ENCODE data around the gene PCSK1N.

Gene PCSK1N

DNA sequence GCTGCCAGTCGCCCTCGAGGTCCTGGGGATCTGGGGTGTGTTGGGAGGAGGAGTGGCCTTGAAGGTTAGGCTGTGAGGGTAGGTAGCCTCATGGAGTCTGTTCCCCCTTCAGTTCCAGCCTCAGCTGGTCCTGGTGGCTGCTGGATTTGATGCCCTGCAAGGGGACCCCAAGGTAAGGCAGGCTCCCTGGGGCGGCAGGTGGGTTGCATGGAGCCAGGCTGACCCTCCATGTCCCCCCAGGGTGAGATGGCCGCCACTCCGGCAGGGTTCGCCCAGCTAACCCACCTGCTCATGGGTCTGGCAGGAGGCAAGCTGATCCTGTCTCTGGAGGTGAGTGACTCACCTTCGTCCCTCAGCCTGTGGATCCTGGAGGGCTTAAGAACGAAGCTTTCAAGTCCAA, 20.7 kb downstream of the PCSK1N start:
- no peak for ATAC-seq
- TF ChIP-seq, protein P1, sequence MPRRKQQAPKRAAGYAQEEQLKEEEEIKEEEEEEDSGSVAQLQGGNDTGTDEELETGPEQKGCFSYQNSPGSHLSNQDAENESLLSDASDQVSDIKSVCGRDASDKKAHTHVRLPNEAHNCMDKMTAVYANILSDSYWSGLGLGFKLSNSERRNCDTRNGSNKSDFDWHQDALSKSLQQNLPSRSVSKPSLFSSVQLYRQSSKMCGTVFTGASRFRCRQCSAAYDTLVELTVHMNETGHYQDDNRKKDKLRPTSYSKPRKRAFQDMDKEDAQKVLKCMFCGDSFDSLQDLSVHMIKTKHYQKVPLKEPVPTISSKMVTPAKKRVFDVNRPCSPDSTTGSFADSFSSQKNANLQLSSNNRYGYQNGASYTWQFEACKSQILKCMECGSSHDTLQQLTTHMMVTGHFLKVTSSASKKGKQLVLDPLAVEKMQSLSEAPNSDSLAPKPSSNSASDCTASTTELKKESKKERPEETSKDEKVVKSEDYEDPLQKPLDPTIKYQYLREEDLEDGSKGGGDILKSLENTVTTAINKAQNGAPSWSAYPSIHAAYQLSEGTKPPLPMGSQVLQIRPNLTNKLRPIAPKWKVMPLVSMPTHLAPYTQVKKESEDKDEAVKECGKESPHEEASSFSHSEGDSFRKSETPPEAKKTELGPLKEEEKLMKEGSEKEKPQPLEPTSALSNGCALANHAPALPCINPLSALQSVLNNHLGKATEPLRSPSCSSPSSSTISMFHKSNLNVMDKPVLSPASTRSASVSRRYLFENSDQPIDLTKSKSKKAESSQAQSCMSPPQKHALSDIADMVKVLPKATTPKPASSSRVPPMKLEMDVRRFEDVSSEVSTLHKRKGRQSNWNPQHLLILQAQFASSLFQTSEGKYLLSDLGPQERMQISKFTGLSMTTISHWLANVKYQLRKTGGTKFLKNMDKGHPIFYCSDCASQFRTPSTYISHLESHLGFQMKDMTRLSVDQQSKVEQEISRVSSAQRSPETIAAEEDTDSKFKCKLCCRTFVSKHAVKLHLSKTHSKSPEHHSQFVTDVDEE (CRISPR knock-in tag; IDR thresholded peaks at IDR 0.05), result no peak
- no peak for TF ChIP-seq ZNF70 (CRISPR knock-in tag; IDR thresholded peaks at IDR 0.05)
- TF ChIP-seq CSDC2 (CRISPR knock-in tag; IDR thresholded peaks at IDR 0.05), result no peak
- no peak for TF ChIP-seq ZNF565 (CRISPR knock-in tag; conservative IDR thresholded peaks at IDR 0.05; ENCODE audit: low read depth)
- TF ChIP-seq BACH2 (CRISPR knock-in tag; IDR thresholded peaks at IDR 0.05; ENCODE audit: borderline replicate concordance), result no peak
- no peak for TF ChIP-seq GLIS3 (CRISPR knock-in tag; IDR thresholded peaks at IDR 0.05)
- TF ChIP-seq, protein P2, sequence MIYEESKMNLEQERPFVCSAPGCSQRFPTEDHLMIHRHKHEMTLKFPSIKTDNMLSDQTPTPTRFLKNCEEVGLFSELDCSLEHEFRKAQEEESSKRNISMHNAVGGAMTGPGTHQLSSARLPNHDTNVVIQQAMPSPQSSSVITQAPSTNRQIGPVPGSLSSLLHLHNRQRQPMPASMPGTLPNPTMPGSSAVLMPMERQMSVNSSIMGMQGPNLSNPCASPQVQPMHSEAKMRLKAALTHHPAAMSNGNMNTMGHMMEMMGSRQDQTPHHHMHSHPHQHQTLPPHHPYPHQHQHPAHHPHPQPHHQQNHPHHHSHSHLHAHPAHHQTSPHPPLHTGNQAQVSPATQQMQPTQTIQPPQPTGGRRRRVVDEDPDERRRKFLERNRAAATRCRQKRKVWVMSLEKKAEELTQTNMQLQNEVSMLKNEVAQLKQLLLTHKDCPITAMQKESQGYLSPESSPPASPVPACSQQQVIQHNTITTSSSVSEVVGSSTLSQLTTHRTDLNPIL (CRISPR knock-in tag; IDR thresholded peaks at IDR 0.05; ENCODE audit: low read depth), result no peak
- TF ChIP-seq, protein P3, sequence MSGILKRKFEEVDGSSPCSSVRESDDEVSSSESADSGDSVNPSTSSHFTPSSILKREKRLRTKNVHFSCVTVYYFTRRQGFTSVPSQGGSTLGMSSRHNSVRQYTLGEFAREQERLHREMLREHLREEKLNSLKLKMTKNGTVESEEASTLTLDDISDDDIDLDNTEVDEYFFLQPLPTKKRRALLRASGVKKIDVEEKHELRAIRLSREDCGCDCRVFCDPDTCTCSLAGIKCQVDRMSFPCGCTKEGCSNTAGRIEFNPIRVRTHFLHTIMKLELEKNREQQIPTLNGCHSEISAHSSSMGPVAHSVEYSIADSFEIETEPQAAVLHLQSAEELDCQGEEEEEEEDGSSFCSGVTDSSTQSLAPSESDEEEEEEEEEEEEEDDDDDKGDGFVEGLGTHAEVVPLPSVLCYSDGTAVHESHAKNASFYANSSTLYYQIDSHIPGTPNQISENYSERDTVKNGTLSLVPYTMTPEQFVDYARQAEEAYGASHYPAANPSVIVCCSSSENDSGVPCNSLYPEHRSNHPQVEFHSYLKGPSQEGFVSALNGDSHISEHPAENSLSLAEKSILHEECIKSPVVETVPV (CRISPR knock-in tag; IDR thresholded peaks at IDR 0.05), result no peak
- no peak for TF ChIP-seq ESRRG (CRISPR knock-in tag; IDR thresholded peaks at IDR 0.05)
- TF ChIP-seq ISL1 (CRISPR knock-in tag; IDR thresholded peaks at IDR 0.05), result no peak
- TF ChIP-seq, protein P4, sequence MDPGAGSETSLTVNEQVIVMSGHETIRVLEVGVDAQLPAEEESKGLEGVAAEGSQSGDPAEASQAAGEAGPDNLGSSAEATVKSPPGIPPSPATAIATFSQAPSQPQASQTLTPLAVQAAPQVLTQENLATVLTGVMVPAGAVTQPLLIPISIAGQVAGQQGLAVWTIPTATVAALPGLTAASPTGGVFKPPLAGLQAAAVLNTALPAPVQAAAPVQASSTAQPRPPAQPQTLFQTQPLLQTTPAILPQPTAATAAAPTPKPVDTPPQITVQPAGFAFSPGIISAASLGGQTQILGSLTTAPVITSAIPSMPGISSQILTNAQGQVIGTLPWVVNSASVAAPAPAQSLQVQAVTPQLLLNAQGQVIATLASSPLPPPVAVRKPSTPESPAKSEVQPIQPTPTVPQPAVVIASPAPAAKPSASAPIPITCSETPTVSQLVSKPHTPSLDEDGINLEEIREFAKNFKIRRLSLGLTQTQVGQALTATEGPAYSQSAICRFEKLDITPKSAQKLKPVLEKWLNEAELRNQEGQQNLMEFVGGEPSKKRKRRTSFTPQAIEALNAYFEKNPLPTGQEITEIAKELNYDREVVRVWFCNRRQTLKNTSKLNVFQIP (CRISPR knock-in tag; IDR thresholded peaks at IDR 0.05; ENCODE audit: borderline replicate concordance, low read depth), result no peak
- TF ChIP-seq, protein P5, sequence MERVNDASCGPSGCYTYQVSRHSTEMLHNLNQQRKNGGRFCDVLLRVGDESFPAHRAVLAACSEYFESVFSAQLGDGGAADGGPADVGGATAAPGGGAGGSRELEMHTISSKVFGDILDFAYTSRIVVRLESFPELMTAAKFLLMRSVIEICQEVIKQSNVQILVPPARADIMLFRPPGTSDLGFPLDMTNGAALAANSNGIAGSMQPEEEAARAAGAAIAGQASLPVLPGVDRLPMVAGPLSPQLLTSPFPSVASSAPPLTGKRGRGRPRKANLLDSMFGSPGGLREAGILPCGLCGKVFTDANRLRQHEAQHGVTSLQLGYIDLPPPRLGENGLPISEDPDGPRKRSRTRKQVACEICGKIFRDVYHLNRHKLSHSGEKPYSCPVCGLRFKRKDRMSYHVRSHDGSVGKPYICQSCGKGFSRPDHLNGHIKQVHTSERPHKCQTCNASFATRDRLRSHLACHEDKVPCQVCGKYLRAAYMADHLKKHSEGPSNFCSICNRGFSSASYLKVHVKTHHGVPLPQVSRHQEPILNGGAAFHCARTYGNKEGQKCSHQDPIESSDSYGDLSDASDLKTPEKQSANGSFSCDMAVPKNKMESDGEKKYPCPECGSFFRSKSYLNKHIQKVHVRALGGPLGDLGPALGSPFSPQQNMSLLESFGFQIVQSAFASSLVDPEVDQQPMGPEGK (CRISPR knock-in tag; IDR thresholded peaks at IDR 0.05; ENCODE audit: borderline replicate concordance), result no peak
- no peak for TF ChIP-seq ZFP30 (CRISPR knock-in tag; IDR thresholded peaks at IDR 0.05)
- no peak for TF ChIP-seq ZFP3 (CRISPR knock-in tag; IDR thresholded peaks at IDR 0.05)
- no peak for TF ChIP-seq TOX (CRISPR knock-in tag; IDR thresholded peaks at IDR 0.05; ENCODE audit: borderline replicate concordance)
- TF ChIP-seq TCF4 (CRISPR knock-in tag; IDR thresholded peaks at IDR 0.05; ENCODE audit: borderline replicate concordance), result no peak

DNA sequence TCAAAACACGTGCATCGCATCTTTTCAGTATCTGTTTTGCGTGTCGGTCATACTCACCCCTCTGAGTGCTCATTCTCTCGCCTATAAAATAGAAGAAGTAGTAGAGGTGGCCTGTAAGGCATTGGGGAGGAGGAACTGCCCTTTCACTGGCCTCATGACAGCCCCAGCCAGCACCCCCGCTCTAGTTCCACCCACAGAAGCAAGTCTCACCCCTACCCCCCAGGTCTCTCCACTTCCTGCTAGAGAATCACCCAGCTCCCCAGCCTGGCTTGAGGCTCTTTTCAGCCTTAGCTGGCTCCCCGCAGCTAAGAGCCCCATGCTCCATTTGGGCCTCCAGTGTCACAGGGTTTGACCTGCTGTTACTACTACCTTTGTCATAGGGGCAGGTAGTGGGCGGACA, 21.8 kb downstream of the PCSK1N start:
- TF ChIP-seq RARB (CRISPR knock-in tag; IDR thresholded peaks at IDR 0.05) (no peak), ESRRG (CRISPR knock-in tag; IDR thresholded peaks at IDR 0.05) (no peak), OSR1 (CRISPR knock-in tag; IDR thresholded peaks at IDR 0.05) (no peak), SNAI2 (CRISPR knock-in tag; IDR thresholded peaks at IDR 0.05) (no peak), ZC3H10 (CRISPR knock-in tag; IDR thresholded peaks at IDR 0.05) (no peak)
- TF ChIP-seq, protein P1 (CRISPR knock-in tag; IDR thresholded peaks at IDR 0.05), result no peak
- ATAC-seq, result no peak
